ENCODE results near the gene CLCA1.

Gene CLCA1

DNA sequence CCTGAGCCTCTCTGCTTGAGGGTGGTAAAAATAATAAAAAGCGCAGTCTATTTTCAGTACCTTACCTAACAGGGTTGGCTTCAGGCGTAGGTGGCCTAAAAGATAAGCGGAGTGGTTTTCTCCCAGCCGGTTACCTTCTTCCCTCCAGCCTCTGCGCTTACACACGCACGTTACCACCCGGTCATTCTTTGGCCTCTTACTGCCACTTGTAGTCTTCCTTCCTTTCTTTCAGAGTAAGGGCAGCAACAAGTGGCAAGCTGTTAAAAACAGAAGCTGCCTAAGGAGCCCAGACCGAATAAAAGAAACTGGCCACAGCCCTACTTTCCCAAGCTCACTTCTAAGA is 35.4 kb downstream of the CLCA1 start:
- DNase-seq: no peak

DNA sequence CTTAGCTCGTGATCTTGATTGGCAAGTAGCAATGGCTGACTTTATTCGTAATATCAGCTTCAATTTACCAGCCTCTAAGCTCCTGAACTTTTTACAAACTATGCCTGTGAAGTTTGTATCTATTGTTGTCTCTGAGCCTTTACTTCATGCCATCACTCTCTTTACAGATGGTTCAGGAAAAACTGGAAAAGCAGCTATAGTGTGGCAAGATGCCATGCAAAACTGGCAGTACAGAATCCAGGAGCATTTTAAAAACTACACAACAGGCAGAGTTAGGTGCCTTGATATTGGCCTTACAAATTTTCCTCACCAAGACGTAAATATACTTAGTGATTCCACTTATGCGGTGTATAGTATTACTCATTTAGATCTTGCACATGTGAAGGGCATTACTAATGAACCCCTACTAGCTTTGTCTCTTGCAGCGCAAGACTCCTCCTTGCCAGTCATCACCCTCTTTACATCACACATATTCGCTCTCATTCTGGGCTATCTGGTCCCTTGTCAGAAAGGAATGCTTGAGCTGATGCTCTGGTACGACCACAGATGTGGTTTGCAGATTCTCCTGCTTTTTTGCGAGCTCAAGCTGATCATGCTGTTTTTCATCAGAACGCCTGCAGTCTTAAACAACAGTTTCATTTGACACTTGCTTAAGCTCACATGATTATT is 36.3 kb downstream of the CLCA1 start:
- DNase-seq: no peak

DNA sequence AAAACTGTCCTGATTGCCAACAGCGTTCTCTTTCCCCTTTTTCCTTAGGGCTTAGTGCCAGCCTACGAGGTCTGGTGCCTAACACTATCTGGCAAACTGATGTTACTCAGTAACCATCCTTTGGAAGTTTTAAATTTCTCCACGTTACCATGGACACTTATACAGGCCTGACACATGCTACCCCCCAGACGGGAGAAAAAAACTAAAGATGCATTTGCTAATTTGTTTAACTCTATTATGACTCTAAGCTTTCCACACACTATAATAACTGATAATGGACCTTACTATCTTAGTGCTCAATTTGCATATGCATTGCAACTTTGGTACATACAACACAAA is 36.8 kb downstream of the CLCA1 start:
- DNase-seq: no peak

DNA sequence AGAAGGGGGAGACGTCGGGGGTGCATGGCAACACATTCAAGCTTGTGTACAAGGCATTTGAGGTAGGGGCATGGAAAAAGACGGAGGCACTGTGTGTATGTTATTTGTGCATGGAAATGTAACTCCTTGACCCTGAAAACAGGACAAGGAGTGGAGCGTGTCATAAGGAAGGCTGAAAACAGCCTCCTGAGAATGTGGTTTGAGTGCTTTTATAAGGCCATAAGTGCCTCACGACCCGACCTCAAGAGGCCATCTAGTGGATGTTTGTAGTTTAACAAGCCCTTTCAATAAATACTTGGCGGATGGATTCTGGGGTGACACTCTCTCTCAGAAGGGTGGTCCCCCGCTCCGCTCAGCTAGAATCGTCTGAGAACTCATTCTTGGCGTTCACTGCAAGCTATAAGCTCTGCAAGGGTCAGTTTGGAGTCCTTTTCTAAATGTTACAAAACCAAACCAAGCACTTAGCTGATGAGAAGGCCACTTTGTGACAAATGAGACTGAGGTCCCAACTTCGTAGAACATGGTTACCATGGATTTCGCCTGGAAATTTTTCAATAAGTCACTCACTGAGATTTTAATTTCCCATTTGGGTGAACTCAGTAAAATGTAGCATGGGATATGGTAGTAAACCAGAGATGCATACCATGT is 39.3 kb downstream of the CLCA1 start:
- peak; percentile 43 for DNase-seq

DNA sequence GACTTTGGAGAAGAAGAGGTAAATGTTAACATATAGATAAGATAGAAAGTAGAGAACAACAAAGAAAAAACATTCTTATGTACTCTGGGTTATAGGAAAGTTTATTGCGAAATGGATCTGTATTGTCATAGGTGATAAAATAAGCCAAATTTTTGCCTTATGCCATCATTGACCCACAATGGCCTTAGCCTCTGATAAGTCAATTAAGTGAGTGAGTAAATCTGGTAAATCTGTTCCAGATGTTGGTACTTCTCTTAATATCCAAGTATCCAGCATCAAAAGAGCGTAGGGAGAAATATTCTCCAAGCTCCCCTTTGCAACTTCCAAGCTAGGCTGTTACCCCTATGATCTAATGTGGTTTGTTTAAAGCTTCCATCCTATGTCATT is 39.8 kb downstream of the CLCA1 start:
- DNase-seq: no peak

DNA sequence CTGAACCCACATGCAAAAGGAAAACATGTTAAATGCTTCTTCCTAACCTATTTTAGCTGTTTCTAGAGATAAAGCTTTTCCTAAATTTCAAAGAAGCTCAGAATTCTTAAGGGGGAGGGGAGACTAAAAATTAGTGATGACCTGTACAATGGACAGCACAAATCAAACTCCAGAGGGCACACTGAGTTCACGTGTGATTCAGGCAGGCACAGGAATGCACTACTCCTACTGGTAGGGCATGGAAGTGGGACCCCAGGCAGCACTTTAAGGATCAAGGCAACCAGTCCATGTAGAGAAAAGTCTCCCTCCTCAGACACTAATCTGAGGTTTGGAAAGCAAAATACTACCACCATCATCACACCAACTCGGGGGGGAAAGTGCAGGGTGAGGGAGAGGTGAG is 46.9 kb downstream of the CLCA1 start:
- no peak for DNase-seq

DNA sequence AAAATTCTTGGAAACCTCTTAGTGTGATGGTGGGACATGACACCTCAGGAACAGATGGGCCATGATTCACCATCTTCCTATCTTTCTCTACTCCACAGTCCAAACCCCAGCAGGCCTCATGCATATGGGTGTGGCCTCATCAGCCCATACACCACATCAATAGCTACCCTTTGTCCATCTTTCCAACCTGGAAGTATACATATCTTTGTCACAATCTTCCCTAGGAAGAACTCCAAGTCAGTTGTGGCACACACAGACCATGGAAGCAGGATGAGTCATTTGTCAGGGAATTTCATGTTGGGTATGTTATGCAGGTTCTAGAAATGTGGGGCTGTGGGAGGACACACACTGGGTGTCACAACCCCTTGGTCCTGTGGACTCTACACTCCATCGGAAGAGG is 47.6 kb downstream of the CLCA1 start:
- no peak for DNase-seq

DNA sequence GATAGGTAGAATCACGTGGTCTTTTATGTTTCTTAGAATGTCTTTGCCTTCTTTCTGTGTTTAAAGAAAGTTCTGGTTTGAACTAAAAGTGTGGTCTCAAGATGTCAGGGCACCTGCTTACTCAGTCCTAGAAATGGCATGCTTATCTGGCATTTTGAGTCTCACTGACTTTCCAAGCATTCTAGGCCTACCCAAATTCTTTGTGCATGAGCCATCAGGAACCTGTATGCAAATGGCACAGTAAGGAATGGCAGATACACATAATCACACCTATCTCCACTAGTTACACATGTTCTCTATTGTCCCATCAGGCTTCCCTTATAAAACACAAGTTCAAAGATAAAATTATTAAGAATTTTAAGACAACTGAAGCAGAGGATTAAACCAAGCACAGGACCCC is 48.6 kb downstream of the CLCA1 start:
- no peak for DNase-seq

DNA sequence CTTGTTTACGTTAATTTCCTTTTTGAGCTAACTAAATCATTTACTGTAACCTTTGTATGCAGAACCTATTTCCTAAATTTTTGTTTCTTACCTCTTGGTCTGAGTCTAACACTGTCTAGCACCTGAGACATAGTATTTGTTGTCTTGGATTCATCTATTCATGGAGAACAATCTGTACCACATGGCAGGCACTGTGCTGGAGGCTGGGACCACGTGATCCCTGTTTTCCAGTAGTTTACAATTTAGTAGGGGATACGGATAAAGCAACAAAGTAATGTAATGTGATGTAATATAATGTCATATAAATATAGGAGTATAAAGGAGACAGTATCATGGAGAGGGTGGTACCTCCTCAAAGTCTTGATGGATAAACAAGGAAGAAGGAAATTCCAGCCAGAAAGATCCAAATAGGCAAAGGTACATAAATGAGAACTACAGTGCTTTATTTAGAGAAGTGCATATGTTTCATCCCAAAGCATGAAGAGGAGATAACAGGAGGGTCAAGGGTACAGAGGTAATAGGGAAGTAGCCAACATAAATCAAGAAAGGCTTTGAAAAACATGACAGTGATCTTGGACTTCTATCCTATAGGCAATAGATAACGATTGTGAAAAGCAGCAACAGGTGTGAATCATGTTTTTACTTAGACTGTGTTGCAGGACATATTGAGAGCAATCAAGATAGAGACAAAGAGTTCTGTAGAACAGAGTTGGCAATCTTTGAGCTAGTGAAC is 52.2 kb downstream of the CLCA1 start:
- DNase-seq: no peak

DNA sequence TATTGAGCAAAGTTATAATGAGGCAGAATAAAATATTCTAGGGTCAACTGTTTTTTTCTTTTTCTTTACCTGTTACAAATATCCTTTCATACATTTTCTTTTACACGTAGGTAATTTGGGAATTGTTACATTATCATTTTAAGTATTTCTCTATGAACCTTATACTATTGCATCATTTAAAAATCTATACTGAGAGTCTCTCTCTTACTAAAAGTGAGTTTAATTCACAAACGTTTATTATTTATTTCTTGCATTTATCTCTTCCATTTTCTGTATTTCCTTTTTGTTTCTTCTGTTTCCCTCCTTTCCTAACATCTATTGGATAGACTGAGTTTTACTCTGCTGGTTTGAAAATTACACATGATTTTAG is 52.8 kb downstream of the CLCA1 start:
- no peak for DNase-seq

DNA sequence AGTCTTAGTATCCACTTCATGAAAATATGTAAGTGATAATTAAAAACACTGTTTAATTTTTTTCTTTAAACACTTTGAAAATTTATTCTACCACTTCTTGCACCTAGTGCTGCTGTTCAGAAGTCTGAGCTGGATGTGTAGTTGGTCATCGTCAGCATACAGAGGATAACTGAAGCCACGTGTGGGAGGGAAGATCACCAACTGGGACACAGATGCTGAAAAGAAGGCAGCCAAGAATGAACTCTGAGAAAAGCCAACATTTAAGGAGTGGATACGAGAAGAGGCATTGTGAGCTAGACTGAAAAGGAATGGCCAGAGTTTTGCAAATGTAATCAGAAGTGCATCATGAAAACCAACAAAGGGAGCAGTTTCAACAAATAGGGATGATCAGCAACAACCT is 53.5 kb downstream of the CLCA1 start:
- DNase-seq: no peak

DNA sequence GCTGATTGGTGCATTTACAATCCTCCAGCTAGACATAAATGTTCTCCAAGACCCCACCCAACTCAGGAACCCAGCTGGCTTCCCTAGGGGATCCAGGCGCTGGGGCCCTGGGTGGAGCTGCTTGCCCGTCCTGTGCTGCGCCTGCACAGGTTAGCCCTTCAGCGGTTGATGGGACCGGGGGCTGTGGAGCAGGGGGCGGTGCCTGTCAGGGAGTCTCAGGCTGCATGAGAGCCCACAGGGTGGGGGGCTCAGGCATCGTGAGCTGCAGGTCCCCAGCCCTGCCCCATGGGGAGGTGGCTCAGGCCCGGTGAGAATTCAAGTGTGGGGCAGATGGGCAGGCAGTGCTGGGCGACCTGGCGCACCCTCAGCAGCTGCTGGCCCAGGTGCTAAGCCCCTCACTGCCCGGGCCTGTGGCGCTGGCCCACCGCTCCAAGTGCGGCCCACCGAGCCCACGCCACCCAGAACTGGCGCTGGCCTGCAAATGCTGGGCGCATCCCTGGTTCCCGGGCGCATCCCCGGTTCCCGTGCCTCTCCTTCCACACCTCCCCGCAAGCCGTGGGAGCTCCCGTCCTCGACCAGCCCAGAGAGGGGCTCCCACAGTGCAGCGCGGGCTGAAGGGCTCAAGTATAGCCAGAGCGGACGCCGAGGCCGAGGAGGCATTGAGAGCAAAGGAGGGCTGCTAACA is 55.1 kb downstream of the CLCA1 start:
- DNase-seq: no peak

DNA sequence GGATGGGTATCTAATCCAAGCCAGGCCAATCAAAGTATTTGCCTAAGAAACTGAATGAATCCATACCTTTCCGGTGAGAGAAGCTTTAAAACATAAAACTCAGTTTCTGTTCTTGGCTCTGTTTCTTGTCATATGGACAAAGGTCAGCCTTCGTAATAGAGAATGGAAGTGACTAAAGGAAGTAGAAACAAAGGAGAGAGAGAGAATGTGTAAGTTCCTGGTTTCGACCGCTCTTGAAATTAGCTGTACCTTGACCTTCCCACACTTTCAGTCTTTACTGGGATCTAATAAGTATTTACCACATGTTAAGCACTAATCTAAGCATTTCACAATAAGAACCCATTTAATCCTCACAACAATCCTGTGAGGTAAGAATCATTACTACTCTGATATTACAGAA is 58.6 kb downstream of the CLCA1 start:
- DNase-seq: no peak

DNA sequence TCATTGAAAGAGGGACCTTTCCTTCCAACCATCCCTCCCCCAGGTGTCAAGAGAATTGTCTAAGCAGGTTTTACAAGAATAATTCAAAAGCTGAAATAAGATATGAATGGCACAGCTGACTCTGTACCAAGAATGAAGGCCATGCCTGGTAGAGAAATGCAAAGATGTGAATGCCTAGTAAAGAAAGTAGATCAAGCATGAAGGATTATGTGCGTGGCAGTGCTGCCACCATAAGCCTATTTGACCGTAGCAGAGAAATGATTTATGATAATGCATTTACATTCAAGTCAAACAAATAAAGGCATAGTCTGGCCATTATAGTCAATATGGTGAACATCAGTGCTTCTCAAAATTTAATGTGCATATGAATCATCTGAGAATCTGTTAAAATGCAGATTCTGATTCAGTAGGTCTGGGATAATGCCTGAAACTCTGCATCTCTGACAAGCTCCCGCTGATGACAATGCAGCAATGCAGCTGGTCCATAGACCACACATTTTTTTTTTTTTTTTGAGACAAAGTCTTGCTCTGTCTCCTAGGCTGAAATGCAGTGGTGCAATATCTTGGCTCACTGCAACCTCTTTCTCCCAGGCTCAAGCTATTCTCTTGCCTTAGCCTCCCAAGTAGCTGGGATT is 61.6 kb downstream of the CLCA1 start:
- no peak for DNase-seq

DNA sequence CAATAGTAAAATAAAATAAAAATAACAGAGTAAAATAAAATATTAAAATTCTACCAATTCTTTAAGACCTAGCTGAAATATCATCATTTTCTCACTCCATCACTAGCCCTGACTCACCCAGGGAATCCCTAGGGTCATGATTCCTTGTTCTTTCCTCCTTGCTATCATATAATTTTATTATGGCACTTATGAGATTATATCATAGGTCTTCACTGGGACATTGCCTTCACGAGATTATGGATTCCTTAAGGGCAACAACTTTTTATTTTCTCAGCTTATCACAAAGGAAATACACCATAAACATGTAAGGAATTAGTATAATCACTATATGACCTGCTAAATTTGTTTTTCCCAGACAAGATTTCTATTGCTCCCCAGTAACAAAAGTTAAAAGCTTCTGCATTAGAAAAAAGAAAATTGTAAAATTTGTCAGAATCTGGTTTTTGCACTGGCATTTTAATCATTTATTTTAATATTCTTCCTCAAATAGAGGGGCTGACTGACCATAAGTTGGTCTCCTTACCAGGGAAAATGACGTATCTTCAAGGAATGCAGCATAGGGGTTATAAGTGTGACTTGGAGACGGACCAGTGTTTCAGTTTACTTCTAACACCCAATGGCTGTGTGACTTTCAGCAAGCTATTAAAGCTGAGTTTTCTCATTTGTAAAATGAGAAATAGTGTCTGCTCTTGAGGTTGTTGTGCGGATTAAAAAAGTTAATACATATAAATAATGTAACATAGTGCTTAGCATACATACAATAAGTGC is 69.4 kb downstream of the CLCA1 start:
- DNase-seq: no peak

DNA sequence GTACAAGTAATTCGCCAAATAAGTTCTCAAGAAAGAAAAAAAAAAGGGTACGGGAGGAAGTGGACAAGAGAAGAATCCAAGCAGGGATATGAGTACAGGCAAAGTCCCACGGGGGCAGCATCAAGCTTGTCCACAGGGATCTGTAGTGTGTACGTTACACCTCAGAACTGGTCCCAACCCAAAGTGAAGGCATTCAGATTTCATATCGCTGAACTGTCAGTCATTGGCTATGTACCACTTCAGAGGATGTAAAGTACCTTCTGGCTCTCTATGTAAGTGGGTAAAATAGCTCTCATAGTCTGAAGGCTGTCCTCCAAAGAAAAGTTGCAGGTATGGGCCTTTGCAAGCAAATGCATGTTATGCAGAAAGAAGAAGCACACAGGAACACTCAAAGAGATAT is 70.0 kb downstream of the CLCA1 start:
- no peak for DNase-seq

DNA sequence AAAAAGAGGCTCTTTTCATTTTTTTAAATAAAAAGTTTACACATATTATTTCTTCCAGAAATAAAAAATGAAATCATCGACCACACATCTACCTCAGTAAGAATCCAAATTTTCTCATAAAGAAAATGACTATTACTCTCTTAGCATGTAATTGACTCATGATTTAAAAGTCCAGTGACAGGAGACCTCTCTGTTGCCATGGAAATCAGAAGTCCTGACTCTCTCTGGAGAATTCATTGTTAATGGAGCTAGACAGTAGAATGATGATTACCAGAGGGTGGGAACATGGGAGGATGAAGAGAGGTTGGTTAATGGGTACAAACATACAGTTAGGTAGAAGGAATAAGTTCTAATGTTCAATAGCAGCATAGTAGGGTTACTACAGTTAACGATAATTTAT is 73.1 kb downstream of the CLCA1 start:
- DNase-seq: no peak

DNA sequence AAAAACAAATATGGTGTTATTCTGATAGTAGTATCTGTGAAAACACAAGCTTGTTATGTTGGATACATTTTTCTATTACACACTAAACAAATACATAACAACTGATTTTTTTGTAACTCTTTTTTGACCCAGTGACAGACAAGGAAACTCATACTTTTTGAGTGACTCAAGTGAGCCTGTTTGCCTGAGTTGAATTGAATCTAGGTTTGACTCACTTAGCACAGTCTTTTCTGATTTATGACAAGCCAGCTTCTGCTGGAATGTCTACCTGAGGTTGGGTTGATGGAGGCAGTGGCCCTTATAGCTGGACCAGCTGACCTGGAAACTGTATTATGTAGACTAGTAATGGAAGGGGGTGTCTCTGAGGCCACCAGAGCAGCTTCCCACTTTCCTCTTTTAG is 73.9 kb downstream of the CLCA1 start:
- DNase-seq: no peak

DNA sequence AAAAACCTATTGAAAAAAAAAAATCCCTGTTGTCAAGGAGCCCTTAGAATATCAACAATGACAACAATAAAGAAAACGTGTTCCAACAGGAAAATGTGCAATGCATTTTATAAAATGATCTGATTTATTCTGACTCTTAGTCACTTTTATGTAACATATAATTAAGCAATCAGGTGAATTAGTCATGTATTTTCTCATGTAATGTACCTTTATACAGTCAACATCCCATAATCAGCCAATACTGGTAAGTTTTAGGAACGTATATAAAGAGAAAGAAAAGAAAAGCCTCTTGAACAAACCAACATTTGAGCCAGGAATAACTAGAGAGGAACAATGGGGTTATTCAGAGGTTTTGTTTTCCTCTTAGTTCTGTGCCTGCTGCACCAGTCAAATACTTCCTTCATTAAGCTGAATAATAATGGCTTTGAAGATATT is 78.1 kb downstream of the CLCA1 start, which contains the start of gene CLCA4:
CLCA4 (plus strand) TSS at position 292 of the 435 bp plus-strand sequence; CDS start at position 334, 42 bp downstream.
- DNase-seq: no peak

DNA sequence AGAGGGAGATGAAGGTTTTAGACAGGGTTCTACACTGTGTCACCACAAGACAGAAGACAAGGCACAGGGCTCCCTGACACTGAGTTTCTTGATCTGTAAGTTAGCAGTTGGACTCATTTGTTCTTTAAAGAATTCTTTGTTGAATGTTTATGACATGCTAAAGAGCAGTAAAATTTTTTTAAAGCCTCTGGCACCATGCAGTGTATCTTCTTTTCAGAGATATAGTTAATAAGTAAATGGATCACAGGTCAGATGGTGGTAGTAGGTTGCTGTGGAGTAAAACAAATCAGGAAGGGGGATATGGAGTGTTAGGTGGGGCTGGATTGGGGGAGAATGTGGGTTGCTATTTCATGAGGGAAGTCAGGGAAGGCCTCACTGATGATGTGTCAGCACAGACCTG is 80.1 kb downstream of the CLCA1 start:
- no peak for DNase-seq

All from CD4-positive, alpha-beta T cell treated with Interleukin-17A for 1 hour (primary cell).